Subcutaneous abdominal adipose tissue (tissue), 5 donors: ENCODE data around the gene NOXA1.
A peak's percentile ranks its signal among the peaks of the same experiment; 100 is the strongest.

Experiments
- H3K27ac ChIP-seq: one replicate; pipeline ENCODE4 v1.7.0; 2013; ENCODE audit warnings: low read depth, mild to moderate bottlenecking, inconsistent platforms, low read length, moderate library complexity
- H3K27me3 ChIP-seq, 5 donors: one replicate each; pipeline ENCODE4 v1.7.0; 2013; ENCODE audit warnings: low read length in 5 of 5, inconsistent platforms in 1 of 5; ENCODE audit not compliant: control insufficient read depth in 5 of 5, insufficient read depth in 4 of 5
- H3K36me3 ChIP-seq, 5 donors: one replicate each; pipeline ENCODE4 v1.7.0; 2013; ENCODE audit warnings: low read length in 5 of 5; ENCODE audit not compliant: control insufficient read depth in 5 of 5, insufficient read depth in 5 of 5
- H3K4me1 ChIP-seq, 5 donors: one replicate each; pipeline ENCODE4 v1.7.0; 2013; ENCODE audit warnings: low read length in 5 of 5, mild to moderate bottlenecking in 3 of 5, moderate library complexity in 1 of 5; ENCODE audit not compliant: control insufficient read depth in 5 of 5, insufficient read depth in 5 of 5
- H3K4me3 ChIP-seq, 5 donors: one replicate each; pipeline ENCODE4 v1.7.0; 2013; ENCODE audit warnings: low read length in 5 of 5, low read depth in 1 of 5
- H3K9ac ChIP-seq, 5 donors: one replicate each; pipeline ENCODE4 v1.7.0; 2013; ENCODE audit warnings: low read length in 5 of 5, mild to moderate bottlenecking in 4 of 5, moderate library complexity in 3 of 5
- H3K9me3 ChIP-seq, 5 donors: one replicate each; pipeline ENCODE4 v1.7.0; 2013; ENCODE audit warnings: low read length in 5 of 5; ENCODE audit not compliant: control insufficient read depth in 5 of 5
- donor health status: healthy.
- donor health status: healthy.
- donor health status: healthy.
- donor health status: healthy.
- donor health status: healthy.

NOXA1 gene

GRCh38 chr9:137388589-137389427 is 34.4 kb upstream of the NOXA1 start:
- no peaks in the 10 kb centered on the region for H3K9me3 ChIP-seq
- H3K9ac ChIP-seq, result no peak overlapping the region
- no peaks in the 10 kb centered on the region for H3K27me3 ChIP-seq
- H3K27ac ChIP-seq, result no peak overlapping the region
- H3K4me1 ChIP-seq, result peaks cover 0 to 44% (median 6%) of the 10 kb centered on the region in 5 donors
- H3K36me3 ChIP-seq, result peaks cover 0 to 31% (median 12%) of the 10 kb centered on the region in 5 donors
- H3K4me3 ChIP-seq, result no peak overlapping the region

GRCh38 chr9:137389428-137389746 is 33.8 kb upstream of the NOXA1 start:
- Histone ChIP-seq H3K9me3 (no peaks in the 10 kb centered on the region), H3K4me3 (no peak overlapping the region), H3K27me3 (no peaks in the 10 kb centered on the region), H3K27ac (no peak overlapping the region), H3K36me3 (peaks cover 0 to 32% (median 12%) of the 10 kb centered on the region in 5 donors), H3K9ac (no peak overlapping the region), H3K4me1 (peaks cover 0 to 44% (median 6%) of the 10 kb centered on the region in 5 donors)

GRCh38 chr9:137390553-137391410 is 32.4 kb upstream of the NOXA1 start:
- H3K27ac ChIP-seq, result peak overlapping the region; percentile 57
- peaks cover 0 to 29% (median 10%) of the 10 kb centered on the region in 5 donors for H3K36me3 ChIP-seq
- no peaks in the 10 kb centered on the region for H3K9me3 ChIP-seq
- peak overlapping the region in 1 of 5 donors; percentile 35 for H3K9ac ChIP-seq
- no peaks in the 10 kb centered on the region for H3K27me3 ChIP-seq
- peak overlapping the region in 1 of 5 donors; percentile 31 for H3K4me3 ChIP-seq
- H3K4me1 ChIP-seq, result peaks cover 0 to 44% (median 6%) of the 10 kb centered on the region in 5 donors

- Histone ChIP-seq H3K27me3 (no peaks in the 10 kb centered on the region), H3K4me1 (peaks cover 0 to 44% (median 6%) of the 10 kb centered on the region in 5 donors), H3K27ac (peak overlapping the region; percentile 57), H3K9ac (peak overlapping the region in 1 of 5 donors; percentile 35), H3K4me3 (peak overlapping the region in 1 of 5 donors; percentile 31), H3K9me3 (no peaks in the 10 kb centered on the region), H3K36me3 (peaks cover 0 to 29% (median 10%) of the 10 kb centered on the region in 5 donors)
Measured at GRCh38 chr9:137391411-137391754, 31.8 kb upstream of the NOXA1 start.

- H3K4me1 ChIP-seq, result peaks cover 0 to 35% (median 3%) of the 10 kb centered on the region in 5 donors
- no peak overlapping the region for H3K27ac ChIP-seq
Measured at GRCh38 chr9:137392232-137393007, 30.8 kb upstream of the NOXA1 start.

GRCh38 chr9:137393176-137394150 is 29.7 kb upstream of the NOXA1 start:
- Histone ChIP-seq H3K9ac (no peak overlapping the region), H3K36me3 (peaks cover 0 to 32% (median 10%) of the 10 kb centered on the region in 5 donors), H3K27ac (no peak overlapping the region), H3K9me3 (no peaks in the 10 kb centered on the region), H3K4me3 (no peak overlapping the region), H3K4me1 (peaks cover 0 to 24% (median 0%) of the 10 kb centered on the region in 5 donors), H3K27me3 (no peaks in the 10 kb centered on the region)

More at GRCh38 chr9:137392232-137393007, 30.8 kb upstream of the NOXA1 start:
- Histone ChIP-seq H3K36me3 (peaks cover 0 to 29% (median 10%) of the 10 kb centered on the region in 5 donors), H3K9ac (no peak overlapping the region), H3K4me3 (no peak overlapping the region), H3K9me3 (no peaks in the 10 kb centered on the region), H3K27me3 (no peaks in the 10 kb centered on the region)

GRCh38 chr9:137394866-137395665 is 28.1 kb upstream of the NOXA1 start:
- H3K4me3 ChIP-seq, result no peak overlapping the region
- no peaks in the 10 kb centered on the region for H3K27me3 ChIP-seq
- no peak overlapping the region for H3K9ac ChIP-seq
- H3K9me3 ChIP-seq, result no peaks in the 10 kb centered on the region
- peaks cover 0 to 19% (median 0%) of the 10 kb centered on the region in 5 donors for H3K4me1 ChIP-seq
- peaks cover 0 to 25% (median 6%) of the 10 kb centered on the region in 5 donors for H3K36me3 ChIP-seq
- no peak overlapping the region for H3K27ac ChIP-seq

- Histone ChIP-seq H3K4me3 (no peak overlapping the region), H3K27me3 (no peaks in the 10 kb centered on the region), H3K36me3 (peaks cover 0 to 25% (median 6%) of the 10 kb centered on the region in 5 donors)
Measured at GRCh38 chr9:137395666-137396010, 27.6 kb upstream of the NOXA1 start.

More at GRCh38 chr9:137395666-137396010, 27.6 kb upstream of the NOXA1 start:
- no peak overlapping the region for H3K27ac ChIP-seq
- peaks cover 0 to 15% (median 0%) of the 10 kb centered on the region in 5 donors for H3K4me1 ChIP-seq
- no peaks in the 10 kb centered on the region for H3K9me3 ChIP-seq
- H3K9ac ChIP-seq, result no peak overlapping the region
